GM23338 (cell line): ENCODE results near the gene SRGAP3. TPM values are rescaled to one million over a fixed set of nuclear protein-coding genes. Genes with fewer than 3 reads are reported as not detected.

ENCODE experiments used
- ATAC-seq: fragments of 200-7000 bp; cut with Tn5 transposase; 3 replicates; pipeline ENCODE4 v1.9.1; 2020
- DNase-seq: peaks from one replicate; pipeline ENCODE4 v3.0.0-alpha.2; 2015; ENCODE audit warnings: low spot score
- H2AFZ ChIP-seq: fragments of 200-600 bp; sonication (generic); 2 replicates; pipeline ENCODE4 v1.8.0; 2016; ENCODE audit warnings: antibody characterized with exemption, mild to moderate bottlenecking, moderate library complexity
- H3F3A ChIP-seq: fragments of 200-600 bp; sonication (generic); replicated peaks from 2 replicates; pipeline ENCODE4 v1.8.0; 2017; ENCODE audit warnings: antibody characterized with exemption, mixed run types, low read depth
- H3K27ac ChIP-seq: fragments of 200-600 bp; sonication (generic); 2 replicates; pipeline ENCODE4 v1.6.1; 2016; ENCODE audit warnings: low read depth
- H3K27me3 ChIP-seq: fragments of 200-600 bp; sonication (generic); 2 replicates; pipeline ENCODE4 v1.8.0; 2016; ENCODE audit warnings: mild to moderate bottlenecking, mixed run types, moderate library complexity; ENCODE audit not compliant: insufficient read depth
- H3K36me3 ChIP-seq: fragments of 200-600 bp; sonication (generic); 2 replicates; pipeline ENCODE4 v1.8.0; 2016; ENCODE audit warnings: mild to moderate bottlenecking; ENCODE audit not compliant: insufficient read depth
- H3K4me1 ChIP-seq: fragments of 200-600 bp; sonication (generic); 2 replicates; pipeline ENCODE4 v1.8.0; 2016; ENCODE audit warnings: mild to moderate bottlenecking, moderate library complexity; ENCODE audit not compliant: insufficient read depth
- H3K4me2 ChIP-seq: fragments of 200-600 bp; sonication (generic); 2 replicates; pipeline ENCODE4 v1.7.1; 2017; ENCODE audit warnings: mixed run types
- H3K4me3 ChIP-seq: fragments of 200-600 bp; sonication (generic); 2 replicates; pipeline ENCODE4 v1.6.1; 2016; ENCODE audit warnings: mixed run types
- H3K79me2 ChIP-seq: fragments of 200-600 bp; sonication (generic); replicated peaks from 2 replicates; pipeline ENCODE4 v1.8.0; 2017; ENCODE audit warnings: mild to moderate bottlenecking; ENCODE audit not compliant: insufficient read depth
- H3K9me2 ChIP-seq: fragments of 200-600 bp; sonication (generic); 2 replicates; pipeline ENCODE4 v1.8.0; 2017; ENCODE audit not compliant: insufficient read depth
- H4K20me1 ChIP-seq: fragments of 200-600 bp; sonication (generic); replicated peaks from 2 replicates; pipeline ENCODE4 v1.8.0; 2017; ENCODE audit warnings: mild to moderate bottlenecking; ENCODE audit not compliant: insufficient read depth
- H3K27ac Mint-ChIP-seq: 2 replicates; pipeline ENCODE4 v1.8.0; 2020; ENCODE audit warnings: inconsistent platforms, mild to moderate bottlenecking, moderate library complexity, mixed read lengths
- H3K27me3 Mint-ChIP-seq: 3 replicates; pipeline ENCODE4 v1.8.0; 2022; ENCODE audit warnings: low read depth, mild to moderate bottlenecking, moderate library complexity, mixed read lengths, inconsistent platforms; ENCODE audit not compliant: insufficient read depth, poor library complexity
- H3K36me3 Mint-ChIP-seq: 3 replicates; pipeline ENCODE4 v1.8.0; 2021; ENCODE audit warnings: low read depth, mild to moderate bottlenecking, inconsistent platforms, moderate library complexity, mixed read lengths
- H3K4me1 Mint-ChIP-seq: 3 replicates; pipeline ENCODE4 v1.8.0; 2020; ENCODE audit warnings: mild to moderate bottlenecking, inconsistent platforms, mixed read lengths
- H3K4me3 Mint-ChIP-seq: 3 replicates; pipeline ENCODE4 v1.8.0; 2021; ENCODE audit warnings: moderate library complexity, mild to moderate bottlenecking, inconsistent platforms, mixed read lengths
- H3K9me3 Mint-ChIP-seq: 3 replicates; pipeline ENCODE4 v1.8.0; 2020; ENCODE audit warnings: moderate library complexity, mild to moderate bottlenecking, inconsistent platforms, mixed read lengths
- CREB1 ChIP-seq: fragments of 250-450 bp; sonication (Bioruptor Pico); IDR thresholded peaks from 2 replicates; pipeline ENCODE4 v1.5.0; 2020; ENCODE audit warnings: low read depth, mild to moderate bottlenecking, moderate library complexity
- ETS1 ChIP-seq: IDR thresholded peaks from 2 replicates; pipeline ENCODE4 v1.6.1; 2016; ENCODE audit warnings: antibody characterized with exemption
- EZH2 ChIP-seq: fragments of 200-600 bp; sonication (generic); IDR thresholded peaks from one replicate; pipeline ENCODE4 v1.8.0; 2017; ENCODE audit warnings: antibody characterized with exemption, mild to moderate bottlenecking, low read depth; ENCODE audit not compliant: unreplicated experiment
- EZH2phosphoT487 ChIP-seq: fragments of 200-600 bp; sonication (generic); IDR thresholded peaks from one replicate; pipeline ENCODE4 v1.8.1; 2018; ENCODE audit warnings: antibody characterized with exemption; ENCODE audit not compliant: unreplicated experiment
- JUNB ChIP-seq: IDR thresholded peaks from one replicate; pipeline ENCODE4 v1.6.1; 2016; ENCODE audit warnings: antibody characterized with exemption; ENCODE audit not compliant: unreplicated experiment
- NANOG ChIP-seq: IDR thresholded peaks from 2 replicates; pipeline ENCODE4 v1.6.1; 2016; ENCODE audit warnings: antibody characterized with exemption, borderline replicate concordance
- POLR2AphosphoS5 ChIP-seq: IDR thresholded peaks from 2 replicates; pipeline ENCODE4 v1.6.1; 2016; ENCODE audit warnings: antibody characterized with exemption, low read depth
- STAT1 ChIP-seq: IDR thresholded peaks from one replicate; pipeline ENCODE4 v1.6.1; 2016; ENCODE audit warnings: antibody characterized with exemption; ENCODE audit not compliant: unreplicated experiment
- polyA plus RNA-seq: library from polyadenylated mRNA; unstranded; fragments of >200 nt; fragmentation: Nextera tagmentation; extraction: Ambion mirVana; gene quantifications from 2 replicates; pipeline ENCODE4 v1.2.1, GENCODE V29; 2016
- total RNA-seq: library from RNA; depleted of rRNA; stranded (reverse); fragments of >200 nt; shearing (Covaris generic); gene quantifications from 2 replicates; pipeline ENCODE4 v1.2.3, GENCODE V29; 2014
- TF ChIP-seq, protein P1 (sequence below), 2 experiments: fragments of 200-600 bp in 1 of 2; sonication (generic) in 1 of 2; conservative IDR thresholded peaks; 2 replicates each; pipeline versions ENCODE4 v1.5.1 to v1.6.1; 2016 to 2017; ENCODE audit warnings: antibody characterized with exemption in 2 of 2, low read depth in 2 of 2, mild to moderate bottlenecking in 2 of 2, moderate library complexity in 1 of 2
- TF ChIP-seq, protein P2 (sequence below): fragments of 250-450 bp; sonication (Bioruptor Pico); IDR thresholded peaks from 2 replicates; pipeline ENCODE4 v1.5.0; 2020; ENCODE audit warnings: mild to moderate bottlenecking, moderate library complexity

Gene SRGAP3
- total and polyA plus RNA-seq, 2 experiments from 2014 or later: 6.4 to 9.4 TPM

- H3K27me3 Mint-ChIP-seq: peaks cover 4% of the 10 kb centered on the region
- H4K20me1 ChIP-seq: no peaks in the 10 kb centered on the region
- H3K27ac ChIP-seq: no peak overlapping the region
- no peaks in the 10 kb centered on the region for H3K9me2 ChIP-seq
- ATAC-seq (no peak), DNase-seq (no peak)
- no peak overlapping the region for H3K4me3 ChIP-seq
- H3K4me1 ChIP-seq: peaks cover 20% of the 10 kb centered on the region
- H3K27ac Mint-ChIP-seq: no peak overlapping the region
- no peaks in the 10 kb centered on the region; the same call in 1 of the 2 replicates for H3K36me3 ChIP-seq
- H3K4me3 Mint-ChIP-seq: no peak overlapping the region
- no peaks in the 10 kb centered on the region; the same call in 2 of the 3 replicates for H3K36me3 Mint-ChIP-seq
- no peaks in the 10 kb centered on the region for H3K9me3 Mint-ChIP-seq
- H3K79me2 ChIP-seq: no peaks in the 10 kb centered on the region
- H3F3A ChIP-seq: no peaks in the 10 kb centered on the region
- peaks cover 36% of the 10 kb centered on the region for H3K4me1 Mint-ChIP-seq
- no peak overlapping the region for H2AFZ ChIP-seq
- H3K27me3 ChIP-seq: no peaks in the 10 kb centered on the region
- TF ChIP-seq, protein P1, sequence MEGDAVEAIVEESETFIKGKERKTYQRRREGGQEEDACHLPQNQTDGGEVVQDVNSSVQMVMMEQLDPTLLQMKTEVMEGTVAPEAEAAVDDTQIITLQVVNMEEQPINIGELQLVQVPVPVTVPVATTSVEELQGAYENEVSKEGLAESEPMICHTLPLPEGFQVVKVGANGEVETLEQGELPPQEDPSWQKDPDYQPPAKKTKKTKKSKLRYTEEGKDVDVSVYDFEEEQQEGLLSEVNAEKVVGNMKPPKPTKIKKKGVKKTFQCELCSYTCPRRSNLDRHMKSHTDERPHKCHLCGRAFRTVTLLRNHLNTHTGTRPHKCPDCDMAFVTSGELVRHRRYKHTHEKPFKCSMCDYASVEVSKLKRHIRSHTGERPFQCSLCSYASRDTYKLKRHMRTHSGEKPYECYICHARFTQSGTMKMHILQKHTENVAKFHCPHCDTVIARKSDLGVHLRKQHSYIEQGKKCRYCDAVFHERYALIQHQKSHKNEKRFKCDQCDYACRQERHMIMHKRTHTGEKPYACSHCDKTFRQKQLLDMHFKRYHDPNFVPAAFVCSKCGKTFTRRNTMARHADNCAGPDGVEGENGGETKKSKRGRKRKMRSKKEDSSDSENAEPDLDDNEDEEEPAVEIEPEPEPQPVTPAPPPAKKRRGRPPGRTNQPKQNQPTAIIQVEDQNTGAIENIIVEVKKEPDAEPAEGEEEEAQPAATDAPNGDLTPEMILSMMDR (conservative IDR thresholded peaks at IDR 0.05; ENCODE audit: low read depth in 2 of 2): no peak
- TF ChIP-seq NANOG (no peak), STAT1 (no peak), EZH2 (no peak), JUNB (no peak), EZH2phosphoT487 (no peak)
- no peak overlapping the region for H3K4me2 ChIP-seq
Measured at GRCh38 chr3:9185701-9186100, 63.7 kb downstream of the SRGAP3 start.

DNA sequence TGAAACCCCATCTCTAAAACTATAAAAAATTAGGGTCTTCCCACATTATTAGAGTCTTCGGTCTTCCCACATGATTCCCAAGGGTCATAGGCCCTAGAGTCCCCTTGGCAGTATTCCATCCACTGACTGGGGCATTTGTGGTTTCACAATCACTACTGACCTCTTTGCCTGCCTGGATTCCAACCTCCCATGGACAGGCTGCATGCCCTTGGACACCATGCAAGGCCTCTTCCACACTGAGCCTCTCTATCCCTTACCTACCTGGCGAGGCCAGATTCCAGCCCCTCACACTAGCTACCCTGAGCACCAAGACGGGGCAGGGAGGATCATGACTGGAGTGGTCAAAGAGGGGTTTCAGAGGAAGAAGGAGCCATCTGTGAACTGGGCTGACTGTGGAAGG lies 64.4 kb downstream of the SRGAP3 start:
- ATAC-seq (no peak), DNase-seq (no peak)
- Histone ChIP-seq H2AFZ (no peak overlapping the region), H3K27me3 (no peaks in the 10 kb centered on the region), H3K27ac (no peak overlapping the region), H4K20me1 (no peaks in the 10 kb centered on the region), H3F3A (no peaks in the 10 kb centered on the region), H3K36me3 (no peaks in the 10 kb centered on the region; the same call in 1 of the 2 replicates), H3K9me2 (no peaks in the 10 kb centered on the region), H3K79me2 (no peaks in the 10 kb centered on the region), H3K4me3 (no peak overlapping the region), H3K4me1 (peaks cover 20% of the 10 kb centered on the region), H3K4me2 (no peak overlapping the region)
- Mint-ChIP-seq H3K27ac (no peak overlapping the region), H3K36me3 (no peaks in the 10 kb centered on the region; the same call in 2 of the 3 replicates), H3K27me3 (peaks cover 3% of the 10 kb centered on the region), H3K4me3 (no peak overlapping the region), H3K9me3 (no peaks in the 10 kb centered on the region), H3K4me1 (peaks cover 36% of the 10 kb centered on the region)
- no peak for TF ChIP-seq EZH2
- TF ChIP-seq, protein P2, sequence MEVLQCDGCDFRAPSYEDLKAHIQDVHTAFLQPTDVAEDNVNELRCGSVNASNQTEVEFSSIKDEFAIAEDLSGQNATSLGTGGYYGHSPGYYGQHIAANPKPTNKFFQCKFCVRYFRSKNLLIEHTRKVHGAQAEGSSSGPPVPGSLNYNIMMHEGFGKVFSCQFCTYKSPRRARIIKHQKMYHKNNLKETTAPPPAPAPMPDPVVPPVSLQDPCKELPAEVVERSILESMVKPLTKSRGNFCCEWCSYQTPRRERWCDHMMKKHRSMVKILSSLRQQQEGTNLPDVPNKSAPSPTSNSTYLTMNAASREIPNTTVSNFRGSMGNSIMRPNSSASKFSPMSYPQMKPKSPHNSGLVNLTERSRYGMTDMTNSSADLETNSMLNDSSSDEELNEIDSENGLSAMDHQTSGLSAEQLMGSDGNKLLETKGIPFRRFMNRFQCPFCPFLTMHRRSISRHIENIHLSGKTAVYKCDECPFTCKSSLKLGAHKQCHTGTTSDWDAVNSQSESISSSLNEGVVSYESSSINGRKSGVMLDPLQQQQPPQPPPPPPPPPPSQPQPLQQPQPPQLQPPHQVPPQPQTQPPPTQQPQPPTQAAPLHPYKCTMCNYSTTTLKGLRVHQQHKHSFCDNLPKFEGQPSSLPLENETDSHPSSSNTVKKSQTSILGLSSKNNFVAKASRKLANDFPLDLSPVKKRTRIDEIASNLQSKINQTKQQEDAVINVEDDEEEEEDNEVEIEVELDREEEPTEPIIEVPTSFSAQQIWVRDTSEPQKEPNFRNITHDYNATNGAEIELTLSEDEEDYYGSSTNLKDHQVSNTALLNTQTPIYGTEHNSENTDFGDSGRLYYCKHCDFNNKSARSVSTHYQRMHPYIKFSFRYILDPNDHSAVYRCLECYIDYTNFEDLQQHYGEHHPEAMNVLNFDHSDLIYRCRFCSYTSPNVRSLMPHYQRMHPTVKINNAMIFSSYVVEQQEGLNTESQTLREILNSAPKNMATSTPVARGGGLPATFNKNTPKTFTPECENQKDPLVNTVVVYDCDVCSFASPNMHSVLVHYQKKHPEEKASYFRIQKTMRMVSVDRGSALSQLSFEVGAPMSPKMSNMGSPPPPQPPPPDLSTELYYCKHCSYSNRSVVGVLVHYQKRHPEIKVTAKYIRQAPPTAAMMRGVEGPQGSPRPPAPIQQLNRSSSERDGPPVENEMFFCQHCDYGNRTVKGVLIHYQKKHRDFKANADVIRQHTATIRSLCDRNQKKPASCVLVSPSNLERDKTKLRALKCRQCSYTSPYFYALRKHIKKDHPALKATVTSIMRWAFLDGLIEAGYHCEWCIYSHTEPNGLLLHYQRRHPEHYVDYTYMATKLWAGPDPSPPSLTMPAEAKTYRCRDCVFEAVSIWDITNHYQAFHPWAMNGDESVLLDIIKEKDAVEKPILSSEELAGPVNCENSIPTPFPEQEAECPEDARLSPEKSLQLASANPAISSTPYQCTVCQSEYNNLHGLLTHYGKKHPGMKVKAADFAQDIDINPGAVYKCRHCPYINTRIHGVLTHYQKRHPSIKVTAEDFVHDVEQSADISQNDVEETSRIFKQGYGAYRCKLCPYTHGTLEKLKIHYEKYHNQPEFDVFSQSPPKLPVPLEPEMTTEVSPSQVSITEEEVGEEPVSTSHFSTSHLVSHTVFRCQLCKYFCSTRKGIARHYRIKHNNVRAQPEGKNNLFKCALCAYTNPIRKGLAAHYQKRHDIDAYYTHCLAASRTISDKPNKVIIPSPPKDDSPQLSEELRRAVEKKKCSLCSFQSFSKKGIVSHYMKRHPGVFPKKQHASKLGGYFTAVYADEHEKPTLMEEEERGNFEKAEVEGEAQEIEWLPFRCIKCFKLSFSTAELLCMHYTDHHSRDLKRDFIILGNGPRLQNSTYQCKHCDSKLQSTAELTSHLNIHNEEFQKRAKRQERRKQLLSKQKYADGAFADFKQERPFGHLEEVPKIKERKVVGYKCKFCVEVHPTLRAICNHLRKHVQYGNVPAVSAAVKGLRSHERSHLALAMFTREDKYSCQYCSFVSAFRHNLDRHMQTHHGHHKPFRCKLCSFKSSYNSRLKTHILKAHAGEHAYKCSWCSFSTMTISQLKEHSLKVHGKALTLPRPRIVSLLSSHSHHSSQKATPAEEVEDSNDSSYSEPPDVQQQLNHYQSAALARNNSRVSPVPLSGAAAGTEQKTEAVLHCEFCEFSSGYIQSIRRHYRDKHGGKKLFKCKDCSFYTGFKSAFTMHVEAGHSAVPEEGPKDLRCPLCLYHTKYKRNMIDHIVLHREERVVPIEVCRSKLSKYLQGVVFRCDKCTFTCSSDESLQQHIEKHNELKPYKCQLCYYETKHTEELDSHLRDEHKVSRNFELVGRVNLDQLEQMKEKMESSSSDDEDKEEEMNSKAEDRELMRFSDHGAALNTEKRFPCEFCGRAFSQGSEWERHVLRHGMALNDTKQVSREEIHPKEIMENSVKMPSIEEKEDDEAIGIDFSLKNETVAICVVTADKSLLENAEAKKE (CRISPR knock-in tag): no peak
- TF ChIP-seq POLR2AphosphoS5: no peak
- TF ChIP-seq EZH2phosphoT487: no peak
- no peak for TF ChIP-seq NANOG
- no peak for TF ChIP-seq JUNB
- no peak for TF ChIP-seq ETS1
- no peak for TF ChIP-seq CREB1 (CRISPR knock-in tag)
